Loucy (cell line): ENCODE measurements around the gene POTEB2.
"Not testable (repeated sequence)": the region's sequence is repeated elsewhere in the genome, so short reads cannot be mapped to it uniquely, and the experiment has no call there.

Experiments used
- EZH2phosphoT487 ChIP-seq: fragments of 200-600 bp; IDR thresholded peaks from 2 replicates; pipeline ENCODE4 v1.6.1; 2018; ENCODE audit warnings: antibody characterized with exemption, mild to moderate bottlenecking, moderate library complexity, borderline replicate concordance
- TF ChIP-seq, protein P1 (sequence below): fragments of 200-600 bp; sonication (generic); conservative IDR thresholded peaks from 2 replicates; pipeline ENCODE4 v1.5.1; 2014; ENCODE audit warnings: mild to moderate bottlenecking, antibody characterized with exemption, low read length

GRCh38 chr15:20877819-20878218 lies 11.7 kb upstream of the POTEB2 start:
- TF ChIP-seq, protein P1, sequence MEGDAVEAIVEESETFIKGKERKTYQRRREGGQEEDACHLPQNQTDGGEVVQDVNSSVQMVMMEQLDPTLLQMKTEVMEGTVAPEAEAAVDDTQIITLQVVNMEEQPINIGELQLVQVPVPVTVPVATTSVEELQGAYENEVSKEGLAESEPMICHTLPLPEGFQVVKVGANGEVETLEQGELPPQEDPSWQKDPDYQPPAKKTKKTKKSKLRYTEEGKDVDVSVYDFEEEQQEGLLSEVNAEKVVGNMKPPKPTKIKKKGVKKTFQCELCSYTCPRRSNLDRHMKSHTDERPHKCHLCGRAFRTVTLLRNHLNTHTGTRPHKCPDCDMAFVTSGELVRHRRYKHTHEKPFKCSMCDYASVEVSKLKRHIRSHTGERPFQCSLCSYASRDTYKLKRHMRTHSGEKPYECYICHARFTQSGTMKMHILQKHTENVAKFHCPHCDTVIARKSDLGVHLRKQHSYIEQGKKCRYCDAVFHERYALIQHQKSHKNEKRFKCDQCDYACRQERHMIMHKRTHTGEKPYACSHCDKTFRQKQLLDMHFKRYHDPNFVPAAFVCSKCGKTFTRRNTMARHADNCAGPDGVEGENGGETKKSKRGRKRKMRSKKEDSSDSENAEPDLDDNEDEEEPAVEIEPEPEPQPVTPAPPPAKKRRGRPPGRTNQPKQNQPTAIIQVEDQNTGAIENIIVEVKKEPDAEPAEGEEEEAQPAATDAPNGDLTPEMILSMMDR, result not testable (repeated sequence)
- not testable (repeated sequence) for TF ChIP-seq EZH2phosphoT487
